ENCODE measurements around the gene MAFF. TPM values are rescaled to one million over a fixed set of nuclear protein-coding genes. Genes with fewer than 3 reads are reported as not detected.

The MAFF gene
- total RNA-seq, 1 experiment from 2014 or later, result 5.8 TPM

DNA sequence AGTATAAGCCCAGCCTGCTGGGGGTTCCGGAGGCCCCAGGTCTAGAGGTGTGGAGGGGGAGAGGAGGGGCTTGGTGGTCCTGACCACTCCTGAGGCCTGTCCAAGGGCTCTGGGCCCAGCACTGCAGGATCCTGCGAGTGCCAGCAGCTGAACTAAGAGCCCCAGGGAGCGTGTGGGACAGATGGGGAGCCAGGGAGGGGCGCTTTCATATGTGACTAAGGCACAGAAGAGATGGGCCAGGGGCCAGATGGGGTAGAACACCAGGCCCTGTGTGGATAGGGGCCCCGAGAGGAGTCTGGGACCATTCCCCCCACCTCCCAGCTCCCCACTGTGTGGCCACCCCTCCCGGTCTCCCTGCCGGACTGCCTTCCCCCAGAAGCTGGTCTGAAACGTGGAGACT is 18.4 kb downstream of the MAFF start:
- H4K91ac ChIP-seq (ENCODE audit: insufficient read length, low read depth, low read length), result no peak overlapping the region
- no peak overlapping the region for H3K27ac ChIP-seq (ENCODE audit: insufficient read length, low read depth, low read length)
- no peak overlapping the region for H2AFZ ChIP-seq (ENCODE audit: low read length)
- no peaks in the 10 kb centered on the region for H3K23me2 ChIP-seq (ENCODE audit: insufficient read length, low read depth, low read length, poor library complexity, severe bottlenecking)
- H4K5ac ChIP-seq (ENCODE audit: insufficient read length, low read depth, low read length), result no peak overlapping the region
- peaks cover 4% of the 10 kb centered on the region; the same call in 1 of the 2 replicates for H3K4me1 ChIP-seq (ENCODE audit: insufficient read depth, low read length)
- H3K23ac ChIP-seq (ENCODE audit: insufficient read length, low read depth, low read length), result no peak overlapping the region
- H2BK15ac ChIP-seq (ENCODE audit: low read depth, low read length), result no peak overlapping the region
- H3K27ac Mint-ChIP-seq, result peak overlapping the region in 2 of 3 experiments; percentile 23 to 76; a peak in 2 of 7 replicates
- no peak overlapping the region for H2AK5ac ChIP-seq (ENCODE audit: insufficient read length, low read length)
- peak overlapping the region; percentile 46 for H3K18ac ChIP-seq (ENCODE audit: insufficient read length, low read depth, low read length)
- H3K36me3 Mint-ChIP-seq (ENCODE audit: insufficient read depth in 1 of 3, low read depth in 3 of 3), result peaks cover 6 to 37% (median 26%) of the 10 kb centered on the region in 3 experiments
- no peak overlapping the region for H2BK12ac ChIP-seq (ENCODE audit: insufficient read length, low read depth, low read length)
- no peak overlapping the region for H2BK20ac ChIP-seq (ENCODE audit: low read depth, low read length, poor library complexity, severe bottlenecking)
- no peaks in the 10 kb centered on the region for H3K27me3 Mint-ChIP-seq (ENCODE audit: low read depth)
- WGBS (ENCODE audit: extremely low coverage, insufficient read length, low lambda C conversion rate), result no CpG with 5 or more reads among the region's 8 CpGs
- TF ChIP-seq, protein P1, sequence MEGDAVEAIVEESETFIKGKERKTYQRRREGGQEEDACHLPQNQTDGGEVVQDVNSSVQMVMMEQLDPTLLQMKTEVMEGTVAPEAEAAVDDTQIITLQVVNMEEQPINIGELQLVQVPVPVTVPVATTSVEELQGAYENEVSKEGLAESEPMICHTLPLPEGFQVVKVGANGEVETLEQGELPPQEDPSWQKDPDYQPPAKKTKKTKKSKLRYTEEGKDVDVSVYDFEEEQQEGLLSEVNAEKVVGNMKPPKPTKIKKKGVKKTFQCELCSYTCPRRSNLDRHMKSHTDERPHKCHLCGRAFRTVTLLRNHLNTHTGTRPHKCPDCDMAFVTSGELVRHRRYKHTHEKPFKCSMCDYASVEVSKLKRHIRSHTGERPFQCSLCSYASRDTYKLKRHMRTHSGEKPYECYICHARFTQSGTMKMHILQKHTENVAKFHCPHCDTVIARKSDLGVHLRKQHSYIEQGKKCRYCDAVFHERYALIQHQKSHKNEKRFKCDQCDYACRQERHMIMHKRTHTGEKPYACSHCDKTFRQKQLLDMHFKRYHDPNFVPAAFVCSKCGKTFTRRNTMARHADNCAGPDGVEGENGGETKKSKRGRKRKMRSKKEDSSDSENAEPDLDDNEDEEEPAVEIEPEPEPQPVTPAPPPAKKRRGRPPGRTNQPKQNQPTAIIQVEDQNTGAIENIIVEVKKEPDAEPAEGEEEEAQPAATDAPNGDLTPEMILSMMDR (conservative IDR thresholded peaks at IDR 0.05), result no peak
- H3K4me3 Mint-ChIP-seq, result no peak overlapping the region
- H4K8ac ChIP-seq (replicated peaks; ENCODE audit: insufficient read length, low read depth, low read length), result no peak overlapping the region
- no peaks in the 10 kb centered on the region for H3K79me1 ChIP-seq (ENCODE audit: insufficient read depth, low read depth, low read length, poor library complexity, severe bottlenecking)
- H3K56ac ChIP-seq (ENCODE audit: insufficient read length, low read depth, low read length), result no peak overlapping the region
- H3K4me2 ChIP-seq (ENCODE audit: insufficient read depth, insufficient read length, low read length), result no peak overlapping the region
- H3K27me3 ChIP-seq (ENCODE audit: insufficient read depth, low read length), result no peaks in the 10 kb centered on the region
- no peaks in the 10 kb centered on the region for H3K79me2 ChIP-seq (ENCODE audit: insufficient read depth, low read length)
- H4K20me1 ChIP-seq (ENCODE audit: control insufficient read depth, insufficient read depth, insufficient read length), result no peaks in the 10 kb centered on the region
- H2BK120ac ChIP-seq (ENCODE audit: low read depth, low read length, poor library complexity, severe bottlenecking), result no peak overlapping the region
- no peak for DNase-seq
- H3K9ac ChIP-seq (ENCODE audit: extremely low read depth, insufficient read length, low read length), result no peak overlapping the region
- H3K14ac ChIP-seq (ENCODE audit: insufficient read depth, low read length), result no peak overlapping the region
- H3K4me1 Mint-ChIP-seq, result peaks cover 20 to 34% of the 10 kb centered on the region in 2 experiments
- no peak overlapping the region for H3T11ph ChIP-seq (ENCODE audit: low read length)
- H2BK5ac ChIP-seq (ENCODE audit: insufficient read length, low read length), result no peak overlapping the region
- H3K9me3 ChIP-seq (ENCODE audit: control insufficient read depth, low read depth, low read length), result no peaks in the 10 kb centered on the region
- peaks cover 0 to 2% of the 10 kb centered on the region in 2 experiments; a peak in 1 of 5 replicates for H3K9me3 Mint-ChIP-seq
- H3K4ac ChIP-seq (ENCODE audit: low read depth, low read length), result no peak overlapping the region
